NT2/D1 (cell line): ENCODE results near the gene C17orf100.

Experiments
- DNase-seq: peaks from one replicate; pipeline ENCODE4 v3.0.0-alpha.2; 2011; ENCODE audit warnings: low read depth, low spot score
- H3K27me3 ChIP-seq: 2 replicates; pipeline ENCODE4 v1.6.0; 2011; ENCODE audit warnings: mild to moderate bottlenecking; ENCODE audit not compliant: insufficient read length, insufficient read depth
- H3K36me3 ChIP-seq: 2 replicates; pipeline ENCODE4 v1.6.1; 2011; ENCODE audit warnings: mild to moderate bottlenecking, low read length, mixed read lengths; ENCODE audit not compliant: insufficient read depth, insufficient read length
- H3K4me1 ChIP-seq: 2 replicates; pipeline ENCODE4 v1.5.1; 2011; ENCODE audit not compliant: insufficient read depth, insufficient read length
- H3K4me3 ChIP-seq: 2 replicates; pipeline ENCODE4 v1.5.1; 2011; ENCODE audit warnings: low read depth; ENCODE audit not compliant: insufficient read length
- H3K9ac ChIP-seq: 2 replicates; pipeline ENCODE4 v1.6.0; 2011; ENCODE audit warnings: low read depth; ENCODE audit not compliant: insufficient read length
- H3K9me3 ChIP-seq: 2 replicates; pipeline ENCODE4 v1.5.1; 2011; ENCODE audit warnings: mild to moderate bottlenecking, low read length; ENCODE audit not compliant: insufficient read depth
- SUZ12 ChIP-seq: IDR thresholded peaks from 2 replicates; pipeline ENCODE4 v1.6.1; 2011; ENCODE audit not compliant: insufficient read length, insufficient read depth; ENCODE audit errors: extremely low read depth
- YY1 ChIP-seq: IDR thresholded peaks from 2 replicates; pipeline ENCODE4 v1.6.1; 2011; ENCODE audit not compliant: insufficient read length, insufficient read depth
- ZNF274 ChIP-seq: IDR thresholded peaks from 2 replicates; pipeline ENCODE4 v1.6.1; 2011; ENCODE audit warnings: mild to moderate bottlenecking, low read depth, low read length

Gene C17orf100

DNA sequence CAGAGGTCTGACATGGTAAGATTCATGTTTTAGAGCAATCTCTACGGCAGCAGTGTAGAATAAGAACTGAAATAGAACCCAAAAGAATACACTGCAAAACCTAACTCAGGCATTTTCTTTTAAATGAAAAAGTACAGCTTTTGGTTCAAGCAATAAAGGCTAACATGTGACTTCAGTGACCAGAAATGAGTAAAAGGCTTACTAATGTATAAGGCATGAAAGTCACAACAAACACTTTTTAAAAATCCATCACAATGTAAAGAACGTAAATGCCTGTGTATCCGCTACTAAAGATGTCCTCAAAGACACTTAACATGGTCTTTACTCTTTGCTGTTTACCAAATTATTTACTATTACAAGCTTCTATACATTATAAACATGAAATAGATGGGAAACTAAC is 27.6 kb upstream of the C17orf100 start:
- Histone ChIP-seq H3K4me3 (no peak overlapping the region), H3K36me3 (peaks cover 72% of the 10 kb centered on the region), H3K9me3 (no peaks in the 10 kb centered on the region), H3K27me3 (no peaks in the 10 kb centered on the region), H3K4me1 (no peaks in the 10 kb centered on the region), H3K9ac (no peak overlapping the region)
- no peak for TF ChIP-seq SUZ12
- TF ChIP-seq YY1 = no peak
- TF ChIP-seq ZNF274 = no peak
- DNase-seq = no peak

GRCh38 chr17:6626616-6627015 is 24.9 kb upstream of the C17orf100 start:
- no peak for DNase-seq
- TF ChIP-seq ZNF274 = no peak
- TF ChIP-seq SUZ12 = no peak
- no peak for TF ChIP-seq YY1
- Histone ChIP-seq H3K9me3 (no peaks in the 10 kb centered on the region), H3K36me3 (peaks cover 60% of the 10 kb centered on the region), H3K9ac (no peak overlapping the region), H3K27me3 (no peaks in the 10 kb centered on the region), H3K4me1 (no peaks in the 10 kb centered on the region), H3K4me3 (no peak overlapping the region)

DNA sequence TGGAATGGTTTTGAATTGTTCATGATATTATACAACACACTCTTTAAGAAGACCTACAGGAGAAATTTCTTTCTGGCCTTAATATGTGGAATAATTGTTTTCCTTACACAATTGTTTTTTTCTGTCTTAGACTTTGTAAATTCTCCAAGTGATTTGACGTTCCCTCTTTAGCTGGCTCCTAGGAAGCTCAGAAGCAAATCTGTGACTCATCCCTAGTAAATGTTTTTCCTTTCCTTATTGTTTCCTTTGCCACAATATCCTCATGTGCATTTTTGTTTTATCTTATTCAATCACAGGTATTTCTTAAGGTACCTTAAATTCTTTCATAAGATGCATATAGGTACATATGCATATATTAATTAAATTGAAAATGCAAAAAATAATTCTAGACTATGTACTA is 24.5 kb upstream of the C17orf100 start:
- Histone ChIP-seq H3K4me3 (no peak overlapping the region), H3K4me1 (no peaks in the 10 kb centered on the region), H3K9me3 (no peaks in the 10 kb centered on the region), H3K36me3 (peaks cover 60% of the 10 kb centered on the region), H3K9ac (no peak overlapping the region), H3K27me3 (no peaks in the 10 kb centered on the region)
- TF ChIP-seq SUZ12 = no peak
- no peak for TF ChIP-seq YY1
- TF ChIP-seq ZNF274 = no peak
- DNase-seq = no peak

DNA sequence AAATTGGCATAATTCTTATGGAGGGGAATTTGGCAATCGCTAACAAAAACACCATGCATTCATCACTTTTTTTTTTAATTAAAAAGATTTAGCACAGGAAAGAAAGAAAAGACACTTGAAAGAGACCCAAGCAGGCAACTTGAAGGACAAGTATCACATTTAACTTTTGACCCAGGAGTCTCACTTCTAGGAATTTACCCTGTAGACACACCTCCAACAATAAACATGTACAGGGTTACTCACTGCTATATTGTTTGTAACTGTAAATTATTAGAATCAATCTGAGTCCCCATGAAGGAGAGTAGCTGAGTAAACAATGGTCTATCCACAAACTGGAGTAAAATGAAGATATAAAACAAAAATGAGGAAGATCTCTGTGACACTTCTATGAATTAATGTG is 21.2 kb upstream of the C17orf100 start:
- Histone ChIP-seq H3K4me3 (no peak overlapping the region), H3K36me3 (peaks cover 64% of the 10 kb centered on the region), H3K9ac (no peak overlapping the region), H3K4me1 (no peaks in the 10 kb centered on the region), H3K27me3 (no peaks in the 10 kb centered on the region), H3K9me3 (no peaks in the 10 kb centered on the region)
- no peak for DNase-seq
- TF ChIP-seq SUZ12 (no peak), YY1 (no peak), ZNF274 (no peak)

DNA sequence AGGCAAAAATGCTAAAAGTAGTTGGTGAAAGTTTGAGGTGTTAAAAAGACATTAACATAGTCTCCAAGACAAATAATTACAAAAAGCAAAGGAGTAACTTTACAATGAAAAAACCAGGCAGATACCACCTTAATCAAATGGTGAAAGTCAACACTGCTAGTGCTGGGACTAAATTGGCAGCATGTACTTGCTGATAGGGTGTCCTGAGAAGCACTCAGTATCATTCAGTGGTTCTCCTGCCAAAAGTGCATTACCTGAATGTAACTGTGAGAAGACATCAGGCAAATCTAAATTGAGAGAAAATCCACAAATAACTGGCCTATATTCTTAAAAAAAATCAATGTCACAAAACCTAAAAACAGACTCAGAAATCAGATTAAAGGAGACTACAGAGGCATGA is 19.0 kb upstream of the C17orf100 start:
- H3K9ac ChIP-seq = no peak overlapping the region

DNA sequence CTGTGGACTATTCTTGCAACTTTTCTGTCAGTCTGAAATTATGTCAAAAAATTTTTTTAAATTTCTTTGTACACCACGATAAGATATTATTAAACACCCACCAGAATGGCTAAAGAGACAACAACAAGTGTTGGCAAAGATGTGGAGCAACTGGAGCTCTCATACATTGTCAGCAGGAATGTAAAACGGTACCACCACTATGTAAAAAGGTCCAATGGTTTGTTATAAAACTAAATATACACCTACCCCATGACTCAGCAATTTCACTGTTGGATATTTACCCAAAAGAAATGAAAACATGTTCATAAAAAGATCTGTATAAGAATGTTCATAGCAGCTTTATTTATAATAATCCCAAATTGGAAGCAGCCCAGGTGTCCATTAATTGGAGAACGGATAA is 18.3 kb upstream of the C17orf100 start:
- Histone ChIP-seq H3K4me1 (peaks cover 5% of the 10 kb centered on the region), H3K36me3 (peaks cover 62% of the 10 kb centered on the region), H3K9me3 (no peaks in the 10 kb centered on the region), H3K4me3 (no peak overlapping the region), H3K9ac (no peak overlapping the region), H3K27me3 (no peaks in the 10 kb centered on the region)
- DNase-seq = no peak
- TF ChIP-seq YY1 (no peak), SUZ12 (no peak), ZNF274 (no peak)

More for the DNA sequence above, 19.0 kb upstream of the C17orf100 start:
- no peak for TF ChIP-seq SUZ12
- no peak for TF ChIP-seq ZNF274
- no peak for DNase-seq
- Histone ChIP-seq H3K4me3 (no peak overlapping the region), H3K36me3 (peaks cover 65% of the 10 kb centered on the region), H3K9me3 (no peaks in the 10 kb centered on the region), H3K27me3 (no peaks in the 10 kb centered on the region), H3K4me1 (peaks cover 3% of the 10 kb centered on the region)

- peaks cover 54% of the 10 kb centered on the region for H3K36me3 ChIP-seq
- H3K4me1 ChIP-seq = peaks cover 11% of the 10 kb centered on the region
These were observed 15.5 kb upstream of the C17orf100 start for GRCh38 chr17:6636105-6636504.

More at GRCh38 chr17:6636105-6636504, 15.5 kb upstream of the C17orf100 start:
- Histone ChIP-seq H3K4me3 (no peak overlapping the region), H3K9ac (no peak overlapping the region), H3K9me3 (no peaks in the 10 kb centered on the region), H3K27me3 (peaks cover 10% of the 10 kb centered on the region)
- no peak for DNase-seq
- no peak for TF ChIP-seq YY1
- TF ChIP-seq ZNF274 = no peak
- TF ChIP-seq SUZ12 = no peak
